DOHH2 (cell line): ENCODE measurements around the gene FOXB2.
"Not testable (repeated sequence)": the region's sequence is repeated elsewhere in the genome, so short reads cannot be mapped to it uniquely, and the experiment has no call there.

Experiments
- H3F3A ChIP-seq: fragments of 200-600 bp; sonication (generic), shearing (Covaris generic); 2 replicates; pipeline ENCODE4 v1.6.0; 2016; ENCODE audit warnings: antibody characterized with exemption, mild to moderate bottlenecking; ENCODE audit not compliant: control insufficient read depth, insufficient read depth
- H3K27ac ChIP-seq: fragments of 200-600 bp; sonication (generic); 2 replicates; pipeline ENCODE4 v1.5.1; 2014; ENCODE audit warnings: low read depth, mild to moderate bottlenecking, low read length, moderate library complexity
- H3K27me3 ChIP-seq: fragments of 200-600 bp; sonication (generic); 2 replicates; pipeline ENCODE4 v1.6.1; 2014; ENCODE audit warnings: mild to moderate bottlenecking, low read length, mixed read lengths; ENCODE audit not compliant: control insufficient read depth
- H3K36me3 ChIP-seq: fragments of 200-600 bp; sonication (generic); 2 replicates; pipeline ENCODE4 v1.6.1; 2014; ENCODE audit warnings: mild to moderate bottlenecking, low read length, moderate library complexity, mixed read lengths; ENCODE audit not compliant: control insufficient read depth
- H3K4me1 ChIP-seq: fragments of 200-600 bp; sonication (generic); 2 replicates; pipeline ENCODE4 v1.6.1; 2014; ENCODE audit warnings: mild to moderate bottlenecking, low read length, mixed read lengths; ENCODE audit not compliant: control insufficient read depth
- H3K4me2 ChIP-seq: fragments of 200-600 bp; sonication (generic); 2 replicates; pipeline ENCODE4 v1.6.0; 2014; ENCODE audit warnings: mild to moderate bottlenecking, low read length, moderate library complexity
- H3K4me3 ChIP-seq: fragments of 200-600 bp; sonication (generic); 2 replicates; pipeline ENCODE4 v1.5.1; 2014; ENCODE audit warnings: mild to moderate bottlenecking, low read length, mixed read lengths
- H3K79me2 ChIP-seq: fragments of 200-600 bp; sonication (generic); 2 replicates; pipeline ENCODE4 v1.6.1; 2014; ENCODE audit warnings: mild to moderate bottlenecking, low read length, mixed read lengths; ENCODE audit not compliant: control insufficient read depth
- H3K9me2 ChIP-seq: fragments of 200-600 bp; sonication (generic); replicated peaks from 2 replicates; pipeline ENCODE4 v1.6.1; 2014; ENCODE audit warnings: mild to moderate bottlenecking, low read length, mixed read lengths; ENCODE audit not compliant: control insufficient read depth
- H3K9me3 ChIP-seq: fragments of 200-600 bp; sonication (generic); 2 replicates; pipeline ENCODE4 v1.6.1; 2014; ENCODE audit warnings: antibody characterized with exemption, low read length, mixed read lengths; ENCODE audit not compliant: control insufficient read depth, insufficient read depth
- H4K20me1 ChIP-seq: fragments of 200-600 bp; sonication (generic); 2 replicates; pipeline ENCODE4 v1.6.0; 2014; ENCODE audit warnings: low read depth, mild to moderate bottlenecking, antibody characterized with exemption, low read length, moderate library complexity; ENCODE audit not compliant: control insufficient read depth, insufficient read depth
- EZH2phosphoT487 ChIP-seq: fragments of 200-600 bp; sonication (generic); IDR thresholded peaks from 2 replicates; pipeline ENCODE4 v1.6.1; 2017; ENCODE audit warnings: borderline replicate concordance, mild to moderate bottlenecking, antibody characterized with exemption, low read length, moderate library complexity, mixed read lengths
- TF ChIP-seq, protein P1 (sequence below): fragments of 200-600 bp; sonication (generic); IDR thresholded peaks from one replicate; pipeline ENCODE4 v1.5.1; 2014; ENCODE audit warnings: antibody characterized with exemption, mild to moderate bottlenecking, low read depth, low read length; ENCODE audit not compliant: poor library complexity, severe bottlenecking

The FOXB2 gene

DNA sequence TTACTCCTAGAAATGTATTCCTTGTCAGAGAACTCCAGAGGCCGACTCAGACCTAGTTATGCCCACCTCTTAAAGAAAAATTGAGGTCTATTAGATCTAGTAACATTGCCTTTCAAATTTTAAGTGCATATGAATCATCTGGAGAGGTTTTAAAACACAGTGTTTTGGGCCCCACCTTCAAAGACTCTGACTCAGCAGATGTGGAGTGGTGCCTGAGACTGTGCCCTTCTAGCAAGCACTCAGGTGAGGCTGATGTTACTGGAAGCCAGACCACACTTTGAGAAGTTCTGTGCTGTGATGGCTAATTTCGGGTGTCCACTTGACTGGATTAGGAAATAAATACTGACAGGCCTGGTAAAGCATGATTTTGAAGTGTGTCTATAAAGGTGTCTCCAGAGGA, 10.6 kb downstream of the FOXB2 start:
- no peaks in the 10 kb centered on the region for H3K79me2 ChIP-seq
- no peak overlapping the region for H3K4me2 ChIP-seq
- no peaks in the 10 kb centered on the region for H3K27me3 ChIP-seq
- H3K27ac ChIP-seq: no peak overlapping the region
- H3K4me1 ChIP-seq: no peaks in the 10 kb centered on the region
- no peaks in the 10 kb centered on the region for H3K9me3 ChIP-seq
- H3K4me3 ChIP-seq: no peak overlapping the region
- TF ChIP-seq EZH2phosphoT487: no peak
- TF ChIP-seq, protein P1, sequence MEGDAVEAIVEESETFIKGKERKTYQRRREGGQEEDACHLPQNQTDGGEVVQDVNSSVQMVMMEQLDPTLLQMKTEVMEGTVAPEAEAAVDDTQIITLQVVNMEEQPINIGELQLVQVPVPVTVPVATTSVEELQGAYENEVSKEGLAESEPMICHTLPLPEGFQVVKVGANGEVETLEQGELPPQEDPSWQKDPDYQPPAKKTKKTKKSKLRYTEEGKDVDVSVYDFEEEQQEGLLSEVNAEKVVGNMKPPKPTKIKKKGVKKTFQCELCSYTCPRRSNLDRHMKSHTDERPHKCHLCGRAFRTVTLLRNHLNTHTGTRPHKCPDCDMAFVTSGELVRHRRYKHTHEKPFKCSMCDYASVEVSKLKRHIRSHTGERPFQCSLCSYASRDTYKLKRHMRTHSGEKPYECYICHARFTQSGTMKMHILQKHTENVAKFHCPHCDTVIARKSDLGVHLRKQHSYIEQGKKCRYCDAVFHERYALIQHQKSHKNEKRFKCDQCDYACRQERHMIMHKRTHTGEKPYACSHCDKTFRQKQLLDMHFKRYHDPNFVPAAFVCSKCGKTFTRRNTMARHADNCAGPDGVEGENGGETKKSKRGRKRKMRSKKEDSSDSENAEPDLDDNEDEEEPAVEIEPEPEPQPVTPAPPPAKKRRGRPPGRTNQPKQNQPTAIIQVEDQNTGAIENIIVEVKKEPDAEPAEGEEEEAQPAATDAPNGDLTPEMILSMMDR: no peak
- no peaks in the 10 kb centered on the region for H4K20me1 ChIP-seq
- H3K36me3 ChIP-seq: no peaks in the 10 kb centered on the region
- H3K9me2 ChIP-seq: no peaks in the 10 kb centered on the region
- no peaks in the 10 kb centered on the region for H3F3A ChIP-seq

DNA sequence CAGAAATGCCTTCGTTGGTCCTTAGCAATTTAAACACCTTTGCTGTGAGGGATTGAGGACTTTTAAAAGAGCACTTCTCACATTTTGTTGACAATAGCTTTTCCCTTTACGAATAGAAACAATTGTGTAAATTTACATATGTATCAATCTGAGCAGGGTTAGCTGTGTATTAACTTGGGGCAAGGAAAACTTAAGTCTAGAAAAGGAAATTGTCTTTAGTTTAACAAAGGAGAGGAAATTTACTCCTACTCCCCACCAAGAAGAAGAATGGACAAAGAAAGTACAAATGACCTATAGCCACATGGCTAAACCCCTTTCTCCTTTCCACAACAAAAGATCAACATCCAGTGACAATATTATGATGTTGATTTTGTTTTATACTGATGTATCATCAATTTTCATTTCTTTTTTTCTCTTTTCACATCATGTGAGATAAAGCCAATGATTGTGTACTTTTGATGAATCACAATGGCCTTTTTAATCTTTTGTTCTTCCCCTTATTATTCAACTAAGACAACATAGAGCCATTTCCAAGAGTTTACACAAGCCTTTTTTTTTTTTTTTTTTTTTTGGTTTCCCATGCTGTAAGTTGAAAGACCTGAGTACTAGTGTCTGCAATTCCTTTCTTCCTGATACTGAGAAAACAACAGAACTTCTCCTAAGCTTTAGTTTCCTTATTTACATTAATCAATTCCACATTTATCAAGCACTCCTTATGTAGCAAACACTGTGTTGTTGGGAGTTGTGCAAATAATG, 19.0 kb downstream of the FOXB2 start:
- Histone ChIP-seq H3K27me3 (no peaks in the 10 kb centered on the region), H3K4me3 (no peak overlapping the region), H4K20me1 (no peaks in the 10 kb centered on the region), H3K36me3 (no peaks in the 10 kb centered on the region), H3K79me2 (no peaks in the 10 kb centered on the region), H3K4me1 (no peaks in the 10 kb centered on the region), H3K27ac (no peak overlapping the region), H3F3A (no peaks in the 10 kb centered on the region), H3K4me2 (no peak overlapping the region), H3K9me3 (no peaks in the 10 kb centered on the region), H3K9me2 (no peaks in the 10 kb centered on the region)
- TF ChIP-seq EZH2phosphoT487: no peak
- TF ChIP-seq, protein P1: no peak

DNA sequence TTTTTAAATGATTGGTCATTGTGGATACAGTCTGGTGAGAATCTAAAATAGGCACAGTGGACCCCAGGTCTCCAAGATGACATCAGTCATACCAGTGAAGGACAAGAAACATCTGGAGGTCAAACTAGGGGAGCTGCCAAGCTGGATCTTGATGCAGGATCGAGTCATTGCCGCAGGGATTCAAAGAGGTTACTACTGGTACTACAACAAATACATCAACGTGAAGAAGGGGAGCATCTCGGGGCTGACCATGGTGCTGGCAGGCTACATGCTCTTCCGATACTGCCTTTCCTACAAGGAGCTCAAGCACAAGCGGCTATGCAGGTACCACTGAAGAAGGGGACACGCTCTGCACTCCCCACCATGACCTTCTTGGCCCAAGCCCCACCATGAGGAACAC, 20.9 kb downstream of the FOXB2 start:
- Histone ChIP-seq H3K4me2 (no peak overlapping the region), H3K27me3 (no peaks in the 10 kb centered on the region), H3K36me3 (no peaks in the 10 kb centered on the region), H4K20me1 (no peaks in the 10 kb centered on the region), H3K9me2 (no peaks in the 10 kb centered on the region), H3K4me3 (no peak overlapping the region), H3K79me2 (no peaks in the 10 kb centered on the region), H3K4me1 (no peaks in the 10 kb centered on the region), H3K9me3 (no peaks in the 10 kb centered on the region), H3F3A (no peaks in the 10 kb centered on the region), H3K27ac (no peak overlapping the region)
- TF ChIP-seq EZH2phosphoT487: no peak
- TF ChIP-seq, protein P1: no peak

DNA sequence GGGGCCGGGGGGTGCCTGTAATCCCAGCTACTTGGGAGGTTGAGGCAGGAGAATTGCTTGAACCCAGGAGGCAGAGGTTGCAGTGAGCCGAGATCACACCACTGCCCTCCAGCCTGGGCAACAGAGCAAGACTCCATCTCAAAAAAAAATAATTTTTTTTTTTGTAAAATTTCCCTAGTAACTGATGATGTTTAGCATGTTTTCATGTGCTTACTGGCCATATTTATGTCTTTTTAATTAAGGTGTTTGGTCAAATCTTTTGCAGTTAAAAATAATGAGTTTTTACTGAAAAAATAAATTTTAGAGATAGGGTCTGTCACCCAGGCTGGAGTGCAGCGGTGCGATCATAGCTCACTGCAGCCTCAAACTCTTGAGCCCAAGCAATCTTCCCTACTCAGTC, 24.3 kb downstream of the FOXB2 start:
- not testable (repeated sequence) for H3K4me1 ChIP-seq, H3K27ac ChIP-seq, H3K27me3 ChIP-seq, H3F3A ChIP-seq, H3K36me3 ChIP-seq, H4K20me1 ChIP-seq, H3K4me2 ChIP-seq, H3K9me2 ChIP-seq, H3K9me3 ChIP-seq, H3K79me2 ChIP-seq, H3K4me3 ChIP-seq

DNA sequence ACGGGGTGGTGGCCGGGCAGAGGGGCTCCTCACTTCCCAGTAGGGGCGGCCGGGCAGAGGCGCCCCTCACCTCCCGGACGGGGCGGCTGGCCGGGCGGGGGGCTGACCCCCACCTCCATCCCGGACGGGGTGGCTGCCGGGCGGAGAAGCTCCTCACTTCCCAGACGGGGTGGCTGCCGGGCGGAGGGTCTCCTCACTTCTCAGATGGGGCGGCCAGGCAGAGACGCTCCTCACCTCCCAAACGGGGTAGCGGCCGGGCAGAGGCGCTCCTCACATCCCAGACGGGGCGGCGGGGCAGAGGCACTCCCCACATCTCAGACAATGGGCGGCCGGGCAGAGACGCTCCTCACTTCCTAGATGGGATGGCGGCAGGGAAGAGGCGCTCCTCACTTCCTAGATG, 41.2 kb downstream of the FOXB2 start:
- H4K20me1 ChIP-seq, H3K9me3 ChIP-seq, H3K4me1 ChIP-seq, H3K27me3 ChIP-seq, H3K9me2 ChIP-seq, H3K4me2 ChIP-seq, H3K36me3 ChIP-seq, H3F3A ChIP-seq, H3K4me3 ChIP-seq, H3K27ac ChIP-seq, H3K79me2 ChIP-seq: not testable (repeated sequence)
